Measurements from ENCODE around the gene ANGPT4. TPM values are rescaled to one million over a fixed set of nuclear protein-coding genes. Genes with fewer than 3 reads are reported as not detected.
A peak's percentile ranks its signal among the peaks of the same experiment; 100 is the strongest.
"Not testable (repeated sequence)": the region's sequence is repeated elsewhere in the genome, so short reads cannot be mapped to it uniquely, and the experiment has no call there.

ANGPT4 gene
- total RNA-seq, 2 experiments from 2014 or later: not detected

GRCh38 chr20:854601-855000 is 61.5 kb downstream of the ANGPT4 start:
- Histone ChIP-seq H3K4me1 (ENCODE audit: insufficient read depth, low read length) (peaks cover 57% of the 10 kb centered on the region), H3K27ac (ENCODE audit: low read depth in 1 of 2, low read length in 2 of 2) (peak overlapping the region in 1 of 2 donors; percentile 31), H3K36me3 (ENCODE audit: insufficient read depth, low read length) (peaks cover 3% of the 10 kb centered on the region), H3K9me3 (ENCODE audit: control insufficient read depth in 1 of 2, insufficient read depth in 1 of 2, low read length in 2 of 2) (no peaks in the 10 kb centered on the region), H3K4me3 (ENCODE audit: low read length) (no peak overlapping the region), H3K27me3 (ENCODE audit: control insufficient read depth in 1 of 2, insufficient read depth in 2 of 2, low read length in 2 of 2) (no peaks in the 10 kb centered on the region)
- ATAC-seq (ENCODE audit: poor library complexity) (no peak), DNase-seq (no peak)
- Mint-ChIP-seq H3K4me3 (no peak overlapping the region), H3K27ac (no peak overlapping the region), H3K36me3 (ENCODE audit: low read depth) (peaks cover 7% of the 10 kb centered on the region), H3K4me1 (ENCODE audit: low read depth) (peaks cover 57% of the 10 kb centered on the region), H3K9me3 (no peaks in the 10 kb centered on the region), H3K27me3 (no peaks in the 10 kb centered on the region)
- CTCF ChIA-PET: no interaction called here
- TF ChIP-seq CTCF (IDR thresholded peaks at IDR 0.05): no peak
- POLR2A ChIA-PET: interaction anchor here (2.8 kb wide), 1 partner anchor 22 kb away, joined by 10 read pairs; the partner anchor contains the start of gene FAM110A
- intact Hi-C loops (cut with DNase I, micrococcal nuclease): no loop called here

- POLR2A ChIA-PET: interaction anchor here (1.2 to 2.8 kb wide), 2 partner anchors 9 to 21 kb away, joined by 5 to 10 read pairs; partner anchors contain the start of gene FAM110A
- Histone ChIP-seq H3K4me3 (ENCODE audit: low read length) (no peak overlapping the region), H3K9me3 (ENCODE audit: control insufficient read depth in 1 of 2, insufficient read depth in 1 of 2, low read length in 2 of 2) (no peaks in the 10 kb centered on the region), H3K36me3 (ENCODE audit: insufficient read depth, low read length) (peaks cover 3% of the 10 kb centered on the region), H3K27ac (ENCODE audit: low read depth in 1 of 2, low read length in 2 of 2) (no peak overlapping the region), H3K27me3 (ENCODE audit: control insufficient read depth in 1 of 2, insufficient read depth in 2 of 2, low read length in 2 of 2) (no peaks in the 10 kb centered on the region), H3K4me1 (ENCODE audit: insufficient read depth, low read length) (peaks cover 48% of the 10 kb centered on the region)
- H3K4me3 Mint-ChIP-seq: no peak overlapping the region
- DNase-seq (no peak), ATAC-seq (ENCODE audit: poor library complexity) (no peak)
- H3K4me1 Mint-ChIP-seq (ENCODE audit: low read depth): peaks cover 50% of the 10 kb centered on the region
- no peaks in the 10 kb centered on the region for H3K9me3 Mint-ChIP-seq
- peaks cover 7% of the 10 kb centered on the region for H3K36me3 Mint-ChIP-seq (ENCODE audit: low read depth)
- TF ChIP-seq CTCF (IDR thresholded peaks at IDR 0.05): no peak
- CTCF ChIA-PET: no interaction called here
- peak overlapping the region; percentile 24 for H3K27ac Mint-ChIP-seq
- intact Hi-C loops (cut with DNase I, micrococcal nuclease): no loop called here
- H3K27me3 Mint-ChIP-seq: no peaks in the 10 kb centered on the region
These were observed 62.6 kb downstream of the ANGPT4 start for GRCh38 chr20:853406-853996.

- H3K4me1 ChIP-seq (ENCODE audit: insufficient read depth, low read length): peaks cover 61% of the 10 kb centered on the region
- H3K9me3 ChIP-seq (ENCODE audit: control insufficient read depth in 1 of 2, insufficient read depth in 1 of 2, low read length in 2 of 2); H3K27me3 ChIP-seq (ENCODE audit: control insufficient read depth in 1 of 2, insufficient read depth in 2 of 2, low read length in 2 of 2); H3K4me3 ChIP-seq (ENCODE audit: low read length); ATAC-seq (ENCODE audit: poor library complexity); DNase-seq; H3K27me3 Mint-ChIP-seq; intact Hi-C loops (cut with DNase I, micrococcal nuclease); H3K27ac ChIP-seq (ENCODE audit: low read depth in 1 of 2, low read length in 2 of 2); H3K36me3 ChIP-seq (ENCODE audit: insufficient read depth, low read length); H3K4me3 Mint-ChIP-seq; H3K9me3 Mint-ChIP-seq: not testable (repeated sequence)
- Mint-ChIP-seq H3K27ac (peak overlapping the region; percentile 14), H3K36me3 (ENCODE audit: low read depth) (peaks cover 18% of the 10 kb centered on the region), H3K4me1 (ENCODE audit: low read depth) (peaks cover 67% of the 10 kb centered on the region)
- ChIA-PET POLR2A (interaction anchor here (0.6 to 7.5 kb wide), 2 partner anchors 15 to 34 kb away, joined by 3 to 109 read pairs; partner anchors contain the start of gene FAM110A), CTCF (interaction anchor here (1.0 kb wide), 1 partner anchor 10 kb away, joined by 3 read pairs; no protein-coding TSS in a partner anchor)
These were observed 67.4 kb downstream of the ANGPT4 start for GRCh38 chr20:848731-849130.

Measured in CD4-positive, alpha-beta T cell (primary cell).